HG03025 (cell line): ENCODE results near the gene COA1.
"Not testable (repeated sequence)": the region's sequence is repeated elsewhere in the genome, so short reads cannot be mapped to it uniquely, and the experiment has no call there.

Experiments used
- ATAC-seq: cut with Tn5 transposase; IDR thresholded peaks from one replicate; pipeline ENCODE4 v1.9.1; 2021; ENCODE audit warnings: mild to moderate bottlenecking, moderate library complexity; ENCODE audit not compliant: unreplicated experiment, low FRiP score

The COA1 gene

GRCh38 chr7:43729214-43729923 is at the start of gene COA1:
COA1 (minus strand) TSS chr7:43729523; CDS start chr7:43648614, 80,909 bp downstream.
- peak; percentile 81 for ATAC-seq

- ATAC-seq: not testable (repeated sequence)
Observed at GRCh38 chr7:43778293-43779044, 49.1 kb upstream of the COA1 start.

GRCh38 chr7:43775255-43775654 is 45.9 kb upstream of the COA1 start:
- not testable (repeated sequence) for ATAC-seq

- not testable (repeated sequence) for ATAC-seq
Observed at GRCh38 chr7:43773268-43773667, 43.9 kb upstream of the COA1 start.

GRCh38 chr7:43771573-43771972 is 42.2 kb upstream of the COA1 start:
- no peak for ATAC-seq

- ATAC-seq: no peak
Observed at GRCh38 chr7:43771128-43771527, 41.8 kb upstream of the COA1 start.

- no peak for ATAC-seq
Observed at GRCh38 chr7:43769791-43770465, 40.6 kb upstream of the COA1 start.

- ATAC-seq: no peak
Observed at GRCh38 chr7:43769281-43769680, 40.0 kb upstream of the COA1 start.

GRCh38 chr7:43768887-43769272 is 39.6 kb upstream of the COA1 start:
- ATAC-seq: no peak

GRCh38 chr7:43768201-43768886 is 39.0 kb upstream of the COA1 start:
- ATAC-seq: no peak

- ATAC-seq: no peak
Observed at GRCh38 chr7:43767311-43767710, 38.0 kb upstream of the COA1 start.

- ATAC-seq: no peak
Observed at GRCh38 chr7:43766564-43766963, 37.2 kb upstream of the COA1 start.

GRCh38 chr7:43764807-43765491 is 35.6 kb upstream of the COA1 start:
- ATAC-seq: no peak

GRCh38 chr7:43764039-43764761 is 34.9 kb upstream of the COA1 start:
- ATAC-seq: no peak

- no peak for ATAC-seq
Observed at GRCh38 chr7:43763183-43763582, 33.9 kb upstream of the COA1 start.

GRCh38 chr7:43761938-43762692 is 32.8 kb upstream of the COA1 start:
- no peak for ATAC-seq

- ATAC-seq: no peak
Observed at GRCh38 chr7:43761382-43761781, 32.1 kb upstream of the COA1 start.

GRCh38 chr7:43760861-43761260 is 31.5 kb upstream of the COA1 start:
- no peak for ATAC-seq
